Left lobe of liver (tissue), 2 donors: ENCODE data around the gene ARSD. TPM values are rescaled to one million over a fixed set of nuclear protein-coding genes. Genes with fewer than 3 reads are reported as not detected.

Experiments used
- ATAC-seq: fragments of 200-7000 bp; cut with Tn5 transposase; one replicate; pipeline ENCODE4 v1.9.1; 2020; ENCODE audit warnings: mild to moderate bottlenecking, moderate library complexity
- DNase-seq: peaks from one replicate; pipeline ENCODE4 v3.0.0-alpha.2; 2020; ENCODE audit warnings: low spot score
- total RNA-seq: library from RNA; stranded (reverse); gene quantifications from one replicate; pipeline ENCODE4 v1.2.1, GENCODE V29; 2021
- donor health status: DM: no; HTN: no; CAD: no; lungs with moderate emphysema.
- donor health status: DM: no; HTN: yes; CAD: no.

ARSD gene
- total RNA-seq, 1 donor from 2014 or later: 35.4 TPM

DNA sequence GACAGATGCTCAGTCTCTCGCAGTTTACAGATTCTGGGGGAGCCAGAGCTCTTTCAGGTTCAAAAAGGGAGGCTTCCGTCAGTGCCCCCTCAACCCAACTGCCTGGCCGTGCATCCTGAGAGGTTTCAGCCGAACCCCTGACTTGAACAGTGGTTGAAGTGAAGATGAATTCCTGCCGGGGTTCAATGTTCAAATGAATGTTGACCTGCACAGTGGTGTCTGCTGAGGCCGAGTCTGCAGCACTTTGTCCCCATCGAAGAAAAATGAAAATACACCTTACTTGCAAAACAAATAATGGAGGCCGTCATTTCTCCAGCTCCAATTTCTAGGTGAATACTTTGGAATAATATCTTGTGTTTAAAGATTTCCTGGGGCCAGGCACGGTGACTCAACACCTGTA, 66.7 kb downstream of the ARSD start:
- DNase-seq (no peak), ATAC-seq (no peak)

DNA sequence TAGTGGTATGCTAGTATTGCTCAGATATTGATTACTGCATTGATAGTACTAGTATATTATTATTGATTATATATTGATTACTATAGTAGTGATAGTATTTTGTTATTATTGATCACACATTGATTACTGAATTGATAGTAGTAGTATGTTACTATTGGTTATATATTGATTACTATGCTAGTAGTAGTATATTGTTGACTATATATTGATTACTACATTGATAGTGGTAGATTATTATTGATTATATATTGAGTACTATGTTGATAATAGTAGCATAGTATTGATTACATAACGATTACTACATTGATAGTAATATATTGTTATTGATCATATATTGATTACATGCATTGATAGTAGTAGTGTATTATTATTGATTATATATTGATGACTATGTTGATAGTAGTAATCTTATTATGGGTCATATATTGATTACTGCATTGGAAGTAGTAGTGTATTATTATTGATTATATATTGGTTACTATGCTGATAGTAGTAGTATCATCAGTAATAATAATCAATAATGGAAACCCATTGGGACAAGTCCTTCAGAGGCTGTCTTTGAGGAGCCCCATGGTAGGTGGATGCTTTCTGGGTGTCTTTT, 69.8 kb downstream of the ARSD start:
- DNase-seq (no peak), ATAC-seq (no peak)

DNA sequence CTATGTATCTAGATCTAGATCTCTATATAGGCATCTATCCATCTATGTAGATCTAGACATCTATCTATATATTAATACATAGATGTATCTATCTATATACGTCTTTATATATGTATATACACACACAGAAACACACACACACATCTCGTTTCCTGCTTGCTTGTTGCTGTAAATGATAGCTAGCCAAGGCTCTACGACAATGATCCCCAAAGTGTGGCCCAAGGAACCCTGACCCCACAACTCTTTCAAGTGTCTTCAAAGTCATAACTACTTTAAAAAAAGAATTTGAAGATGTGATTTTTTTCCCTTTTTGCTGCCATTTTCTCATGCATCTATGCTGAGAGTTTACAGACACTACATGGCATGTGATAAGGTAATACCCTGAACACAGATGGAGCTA, 71.6 kb downstream of the ARSD start:
- no peak for ATAC-seq

DNA sequence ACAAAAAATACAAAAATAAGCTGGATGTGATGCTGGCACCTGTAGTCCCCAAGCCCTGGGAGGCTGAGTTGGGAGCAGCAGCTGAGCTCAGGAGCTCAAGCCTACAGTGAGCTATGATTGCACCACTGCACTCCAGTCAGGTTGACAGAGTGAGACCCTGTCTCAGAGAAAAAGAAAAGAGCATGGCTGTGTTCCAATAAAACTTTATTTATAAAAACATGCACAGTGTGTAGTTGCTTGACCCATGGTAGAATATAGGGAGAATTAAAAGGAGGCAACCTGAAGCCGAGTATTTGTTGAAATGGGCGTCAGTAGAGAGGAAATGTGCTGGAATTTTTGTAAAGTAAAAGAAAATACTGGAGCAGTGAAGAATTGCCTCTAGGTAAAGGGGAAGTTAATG, 73.4 kb downstream of the ARSD start:
- DNase-seq: no peak
- no peak for ATAC-seq

More for the DNA sequence above, 71.6 kb downstream of the ARSD start:
- DNase-seq: no peak

DNA sequence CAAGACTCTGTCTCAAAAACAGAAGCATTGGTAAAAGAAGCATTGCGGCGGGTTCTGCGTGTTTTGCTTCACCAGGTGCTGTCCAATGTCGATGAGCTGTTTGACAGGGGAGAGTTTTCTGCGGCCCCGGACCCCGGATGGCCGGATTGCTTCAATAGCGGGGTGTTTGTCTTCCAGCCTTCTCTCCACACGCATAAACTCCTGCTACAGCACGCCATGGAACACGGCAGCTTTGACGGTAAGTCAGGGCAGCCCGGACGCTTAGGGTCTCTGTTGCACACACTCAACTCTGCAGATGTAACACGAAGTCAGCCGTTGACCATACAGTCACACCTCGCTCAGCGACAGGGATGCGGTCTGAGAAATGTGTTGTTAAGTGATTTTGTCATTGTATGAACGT, 74.2 kb downstream of the ARSD start:
- DNase-seq (no peak), ATAC-seq (no peak)

Other genes with a start within 250 kb of the ARSD start
- 152 TPM for gene CD99, start 238.0 kb downstream of the ARSD start, total RNA-seq
- not detected for gene XG, start 177.3 kb downstream of the ARSD start, total RNA-seq
- 16.7 TPM for gene GYG2, start 100.4 kb downstream of the ARSD start, total RNA-seq
- not detected for gene ARSH, start 77.2 kb upstream of the ARSD start, total RNA-seq
- gene ARSF, start 112.1 kb upstream of the ARSD start, total RNA-seq: 2.4 TPM